AG04450 (cell line): ENCODE data around the gene SEPTIN2. TPM values are rescaled to one million over a fixed set of nuclear protein-coding genes. Genes with fewer than 3 reads are reported as not detected.

Experiments used
- CTCF ChIA-PET: fragments of 300-600, 350-600 bp; formaldehyde crosslinking; extraction: SDS; loops from one replicate; lab custom pipeline; 2022; ENCODE audit warnings: antibody characterized with exemption, inconsistent platforms; lab: Charles Lee
- POLR2A ChIA-PET: fragments of 350-600 bp; formaldehyde crosslinking; extraction: SDS; loops from one replicate; lab custom pipeline; 2021; ENCODE audit warnings: antibody characterized with exemption, inconsistent platforms; lab: Yijun Ruan, JAX
- DNase-seq: peaks from one replicate; pipeline ENCODE4 v3.0.0-alpha.2; 2011; ENCODE audit warnings: low read depth, low spot score
- H3K27ac ChIP-seq: one replicate; pipeline ENCODE4 v1.5.1; 2012; ENCODE audit warnings: low read depth, low read length, control low read depth
- H3K27me3 ChIP-seq: one replicate; pipeline ENCODE4 v1.6.0; 2012; ENCODE audit warnings: low read length; ENCODE audit not compliant: control insufficient read depth, insufficient read depth
- H3K4me3 ChIP-seq: 2 replicates; pipeline ENCODE4 v1.5.1; 2011; ENCODE audit warnings: mild to moderate bottlenecking, low read depth, low read length, control low read depth
- H3K9me3 ChIP-seq: 2 replicates; pipeline ENCODE4 v1.5.1; 2012; ENCODE audit warnings: low read length; ENCODE audit not compliant: control insufficient read depth, insufficient read depth
- CTCF ChIP-seq: IDR thresholded peaks from 2 replicates; pipeline ENCODE4 v1.5.1; 2011; ENCODE audit warnings: low read depth, low read length, control low read depth, inconsistent platforms
- polyA plus RNA-seq: library from polyadenylated mRNA; depleted of rRNA; stranded (reverse); fragments of >200 nt; gene quantifications from 2 replicates; pipeline ENCODE4 v1.2.3, GENCODE V29; 2011

The SEPTIN2 gene
- polyA plus RNA-seq, 1 experiment = 1,080 TPM

GRCh38 chr2:241349941-241350340, 34.2 kb downstream of the SEPTIN2 start:
- DNase-seq = no peak
- TF ChIP-seq CTCF = no peak
- Histone ChIP-seq H3K27ac (no peak overlapping the region), H3K9me3 (no peaks in the 10 kb centered on the region), H3K4me3 (no peak overlapping the region), H3K27me3 (no peaks in the 10 kb centered on the region)
- ChIA-PET CTCF (no interaction called here), POLR2A (no interaction called here)

GRCh38 chr2:241350530-241350877, 34.8 kb downstream of the SEPTIN2 start:
- CTCF ChIA-PET = no interaction called here

GRCh38 chr2:241350878-241351639, 35.3 kb downstream of the SEPTIN2 start:
- POLR2A ChIA-PET = no interaction called here
- Histone ChIP-seq H3K27me3 (no peaks in the 10 kb centered on the region), H3K9me3 (no peaks in the 10 kb centered on the region; the same call in 1 of the 2 replicates), H3K4me3 (no peak overlapping the region), H3K27ac (no peak overlapping the region)
- CTCF ChIA-PET = no interaction called here
- TF ChIP-seq CTCF = no peak
- DNase-seq = no peak

More at GRCh38 chr2:241350530-241350877, 34.8 kb downstream of the SEPTIN2 start:
- H3K9me3 ChIP-seq = no peaks in the 10 kb centered on the region; the same call in 1 of the 2 replicates
- H3K4me3 ChIP-seq = no peak overlapping the region
- POLR2A ChIA-PET = no interaction called here
- H3K27me3 ChIP-seq = no peaks in the 10 kb centered on the region
- H3K27ac ChIP-seq = no peak overlapping the region
- DNase-seq = no peak
- no peak for TF ChIP-seq CTCF

GRCh38 chr2:241351640-241352031, 35.9 kb downstream of the SEPTIN2 start:
- Histone ChIP-seq H3K9me3 (no peaks in the 10 kb centered on the region; the same call in 1 of the 2 replicates), H3K27me3 (no peaks in the 10 kb centered on the region), H3K4me3 (no peak overlapping the region), H3K27ac (no peak overlapping the region)
- CTCF ChIA-PET = no interaction called here
- no peak for DNase-seq
- no peak for TF ChIP-seq CTCF
- POLR2A ChIA-PET = no interaction called here

GRCh38 chr2:241352227-241352626, 36.5 kb downstream of the SEPTIN2 start:
- CTCF ChIA-PET = no interaction called here
- TF ChIP-seq CTCF = no peak
- Histone ChIP-seq H3K9me3 (no peaks in the 10 kb centered on the region; the same call in 1 of the 2 replicates), H3K4me3 (no peak overlapping the region), H3K27ac (no peak overlapping the region), H3K27me3 (no peaks in the 10 kb centered on the region)
- POLR2A ChIA-PET = no interaction called here
- DNase-seq = no peak
